ENCODE results near the gene IQCN.

IQCN gene

DNA sequence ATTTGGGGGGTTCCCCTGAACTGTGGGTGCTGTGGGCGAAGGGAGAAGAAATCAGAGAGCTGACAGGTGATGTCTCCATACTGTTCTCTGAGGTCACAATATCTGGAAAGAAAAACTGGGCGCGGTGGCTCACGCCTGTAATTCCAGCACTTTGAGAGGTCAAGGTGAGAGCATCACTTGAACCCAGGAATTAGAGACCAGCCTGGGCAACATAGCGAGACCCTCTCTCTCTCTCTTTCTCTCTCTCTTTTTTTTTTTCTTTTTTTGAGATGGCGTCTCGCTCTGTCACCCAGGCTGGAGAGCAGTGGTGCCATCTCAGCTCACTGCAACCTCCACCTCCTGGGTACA is 21.9 kb downstream of the IQCN start:
- TF ChIP-seq USF1 (IDR thresholded peaks at IDR 0.05): no peak
- TF ChIP-seq, protein P1, sequence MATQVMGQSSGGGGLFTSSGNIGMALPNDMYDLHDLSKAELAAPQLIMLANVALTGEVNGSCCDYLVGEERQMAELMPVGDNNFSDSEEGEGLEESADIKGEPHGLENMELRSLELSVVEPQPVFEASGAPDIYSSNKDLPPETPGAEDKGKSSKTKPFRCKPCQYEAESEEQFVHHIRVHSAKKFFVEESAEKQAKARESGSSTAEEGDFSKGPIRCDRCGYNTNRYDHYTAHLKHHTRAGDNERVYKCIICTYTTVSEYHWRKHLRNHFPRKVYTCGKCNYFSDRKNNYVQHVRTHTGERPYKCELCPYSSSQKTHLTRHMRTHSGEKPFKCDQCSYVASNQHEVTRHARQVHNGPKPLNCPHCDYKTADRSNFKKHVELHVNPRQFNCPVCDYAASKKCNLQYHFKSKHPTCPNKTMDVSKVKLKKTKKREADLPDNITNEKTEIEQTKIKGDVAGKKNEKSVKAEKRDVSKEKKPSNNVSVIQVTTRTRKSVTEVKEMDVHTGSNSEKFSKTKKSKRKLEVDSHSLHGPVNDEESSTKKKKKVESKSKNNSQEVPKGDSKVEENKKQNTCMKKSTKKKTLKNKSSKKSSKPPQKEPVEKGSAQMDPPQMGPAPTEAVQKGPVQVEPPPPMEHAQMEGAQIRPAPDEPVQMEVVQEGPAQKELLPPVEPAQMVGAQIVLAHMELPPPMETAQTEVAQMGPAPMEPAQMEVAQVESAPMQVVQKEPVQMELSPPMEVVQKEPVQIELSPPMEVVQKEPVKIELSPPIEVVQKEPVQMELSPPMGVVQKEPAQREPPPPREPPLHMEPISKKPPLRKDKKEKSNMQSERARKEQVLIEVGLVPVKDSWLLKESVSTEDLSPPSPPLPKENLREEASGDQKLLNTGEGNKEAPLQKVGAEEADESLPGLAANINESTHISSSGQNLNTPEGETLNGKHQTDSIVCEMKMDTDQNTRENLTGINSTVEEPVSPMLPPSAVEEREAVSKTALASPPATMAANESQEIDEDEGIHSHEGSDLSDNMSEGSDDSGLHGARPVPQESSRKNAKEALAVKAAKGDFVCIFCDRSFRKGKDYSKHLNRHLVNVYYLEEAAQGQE (IDR thresholded peaks at IDR 0.05; ENCODE audit: low read depth): no peak
- no peak for TF ChIP-seq ZBTB7A (IDR thresholded peaks at IDR 0.05; ENCODE audit: low read depth)
- TF ChIP-seq EGR1 (IDR thresholded peaks at IDR 0.05): no peak
- no peak for TF ChIP-seq TCF12 (IDR thresholded peaks at IDR 0.05; ENCODE audit: low read depth)
- no peak for TF ChIP-seq RAD21 (IDR thresholded peaks at IDR 0.05; ENCODE audit: low read depth)
- no peak for TF ChIP-seq EP300 (IDR thresholded peaks at IDR 0.05; ENCODE audit: borderline replicate concordance)
- TF ChIP-seq FOXM1 (IDR thresholded peaks at IDR 0.05; ENCODE audit: borderline replicate concordance, low read depth): no peak
- TF ChIP-seq CEBPB (IDR thresholded peaks at IDR 0.05): no peak
- TF ChIP-seq MAX (IDR thresholded peaks at IDR 0.05): no peak
- TF ChIP-seq TEAD4 (IDR thresholded peaks at IDR 0.05): no peak
- no peak for TF ChIP-seq TAF1 (IDR thresholded peaks at IDR 0.05; ENCODE audit: low read depth)
- no peak for TF ChIP-seq YY1 (IDR thresholded peaks at IDR 0.05; ENCODE audit: low read depth)
- no peak for TF ChIP-seq CREB1 (IDR thresholded peaks at IDR 0.05; ENCODE audit: low read depth)
- no peak for TF ChIP-seq NFIC (IDR thresholded peaks at IDR 0.05)

- TF ChIP-seq TAF1 (IDR thresholded peaks at IDR 0.05; ENCODE audit: low read depth) (no peak), TCF12 (IDR thresholded peaks at IDR 0.05; ENCODE audit: low read depth) (no peak), CREB1 (IDR thresholded peaks at IDR 0.05; ENCODE audit: low read depth) (no peak), YY1 (IDR thresholded peaks at IDR 0.05; ENCODE audit: low read depth) (no peak), CEBPB (IDR thresholded peaks at IDR 0.05) (no peak), EGR1 (IDR thresholded peaks at IDR 0.05) (no peak), ZBTB7A (IDR thresholded peaks at IDR 0.05; ENCODE audit: low read depth) (no peak), RAD21 (IDR thresholded peaks at IDR 0.05; ENCODE audit: low read depth) (peak; percentile 99)
- TF ChIP-seq, protein P1 (IDR thresholded peaks at IDR 0.05; ENCODE audit: low read depth): no peak
Measured at GRCh38 chr19:18251587-18252369, 22.5 kb downstream of the IQCN start.

- TF ChIP-seq USF1 (IDR thresholded peaks at IDR 0.05) (no peak), TAF1 (IDR thresholded peaks at IDR 0.05; ENCODE audit: low read depth) (no peak), YY1 (IDR thresholded peaks at IDR 0.05; ENCODE audit: low read depth) (no peak), EP300 (IDR thresholded peaks at IDR 0.05; ENCODE audit: borderline replicate concordance) (no peak), TEAD4 (IDR thresholded peaks at IDR 0.05) (no peak)
Measured at GRCh38 chr19:18249834-18250233, 24.4 kb downstream of the IQCN start.

DNA sequence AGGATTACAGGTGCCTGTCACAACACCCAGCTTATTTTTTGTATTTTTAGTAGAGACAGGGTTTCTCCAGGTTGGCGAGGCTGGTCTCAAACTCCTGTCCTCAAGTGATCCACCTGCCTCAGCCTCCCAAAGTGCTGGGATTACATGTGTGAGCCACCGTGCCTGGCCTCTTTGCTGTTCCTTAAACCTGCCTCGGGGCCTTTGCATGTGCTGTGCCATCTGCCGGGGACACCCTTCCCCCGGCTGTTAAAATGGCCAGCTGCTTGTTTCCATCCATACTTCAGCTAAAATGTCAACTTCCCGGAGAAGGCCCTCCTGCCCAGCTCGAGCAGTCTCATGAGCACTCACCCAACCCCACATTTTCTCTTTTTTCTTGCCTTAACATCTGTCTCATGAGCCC is 29.0 kb downstream of the IQCN start:
- no peak for TF ChIP-seq RAD21 (IDR thresholded peaks at IDR 0.05; ENCODE audit: low read depth)
- no peak for TF ChIP-seq YY1 (IDR thresholded peaks at IDR 0.05; ENCODE audit: low read depth)
- no peak for TF ChIP-seq MAX (IDR thresholded peaks at IDR 0.05)
- no peak for TF ChIP-seq FOXM1 (IDR thresholded peaks at IDR 0.05; ENCODE audit: borderline replicate concordance, low read depth)
- no peak for TF ChIP-seq ZBTB7A (IDR thresholded peaks at IDR 0.05; ENCODE audit: low read depth)
- TF ChIP-seq TCF12 (IDR thresholded peaks at IDR 0.05; ENCODE audit: low read depth): no peak

- TF ChIP-seq CEBPB (IDR thresholded peaks at IDR 0.05) (no peak), MAX (IDR thresholded peaks at IDR 0.05) (peak; percentile 98), FOXM1 (IDR thresholded peaks at IDR 0.05; ENCODE audit: borderline replicate concordance, low read depth) (no peak), TAF1 (IDR thresholded peaks at IDR 0.05; ENCODE audit: low read depth) (no peak), YY1 (IDR thresholded peaks at IDR 0.05; ENCODE audit: low read depth) (no peak), TCF12 (IDR thresholded peaks at IDR 0.05; ENCODE audit: low read depth) (no peak), RAD21 (IDR thresholded peaks at IDR 0.05; ENCODE audit: low read depth) (no peak), CREB1 (IDR thresholded peaks at IDR 0.05; ENCODE audit: low read depth) (no peak), EGR1 (IDR thresholded peaks at IDR 0.05) (no peak), TEAD4 (IDR thresholded peaks at IDR 0.05) (no peak), NFIC (IDR thresholded peaks at IDR 0.05) (no peak), EP300 (IDR thresholded peaks at IDR 0.05; ENCODE audit: borderline replicate concordance) (no peak), ZBTB7A (IDR thresholded peaks at IDR 0.05; ENCODE audit: low read depth) (no peak), USF1 (IDR thresholded peaks at IDR 0.05) (peak; percentile 79)
- TF ChIP-seq, protein P1 (IDR thresholded peaks at IDR 0.05; ENCODE audit: low read depth): peak; percentile 94
Measured at GRCh38 chr19:18239303-18239702, 34.9 kb downstream of the IQCN start.
